Measurements from ENCODE around the gene LIPC. TPM values are rescaled to one million over a fixed set of nuclear protein-coding genes. Genes with fewer than 3 reads are reported as not detected.

Gene LIPC
- polyA plus RNA-seq, 10 donors = 0.23 to 0.69 (median 0.39) TPM

DNA sequence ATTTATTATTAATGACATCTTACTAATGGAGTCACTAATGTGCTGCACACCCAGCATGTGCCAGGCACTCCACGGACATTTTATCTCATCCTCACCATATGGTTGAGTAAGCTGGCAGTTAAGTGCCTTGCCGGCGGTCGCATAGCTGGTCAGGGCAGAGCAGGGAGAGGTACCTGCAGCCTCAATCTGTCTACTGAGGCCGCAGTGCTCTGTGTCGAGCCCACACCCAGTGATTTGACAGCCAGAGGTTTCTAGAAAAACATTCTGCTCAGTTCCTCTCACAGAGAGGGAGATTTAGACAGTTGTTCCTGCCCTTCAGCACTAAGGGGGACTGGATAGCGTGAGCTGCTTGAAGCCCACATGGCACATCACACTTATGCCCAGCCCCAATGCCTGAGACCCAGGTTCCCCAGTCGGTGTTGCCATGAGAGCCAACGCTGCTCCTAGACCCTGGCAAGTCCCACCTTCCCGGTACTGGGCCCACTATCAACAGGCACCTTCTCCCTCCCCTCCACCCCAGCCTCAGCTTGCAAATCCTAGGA is 2.6 kb downstream of the LIPC start:
- no peak for DNase-seq

DNA sequence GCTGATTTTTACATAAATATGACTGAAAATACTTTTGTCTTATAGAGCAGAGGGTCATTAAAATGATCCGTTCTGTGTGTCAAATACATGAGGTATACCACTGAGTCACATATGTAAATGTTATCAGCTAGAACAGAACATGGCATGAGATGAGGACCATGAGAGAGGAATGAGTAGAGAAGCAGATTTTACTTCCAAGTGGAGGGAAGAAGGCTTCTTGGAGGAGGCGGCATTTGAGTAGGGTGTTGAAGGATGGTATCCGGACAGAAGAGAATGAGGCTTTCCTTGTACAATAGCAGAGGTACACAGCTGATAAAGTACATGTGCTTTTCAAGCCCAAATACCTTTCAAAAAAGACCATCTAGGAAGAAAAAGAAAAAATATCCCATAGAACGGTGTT is 4.8 kb downstream of the LIPC start:
- DNase-seq = no peak

DNA sequence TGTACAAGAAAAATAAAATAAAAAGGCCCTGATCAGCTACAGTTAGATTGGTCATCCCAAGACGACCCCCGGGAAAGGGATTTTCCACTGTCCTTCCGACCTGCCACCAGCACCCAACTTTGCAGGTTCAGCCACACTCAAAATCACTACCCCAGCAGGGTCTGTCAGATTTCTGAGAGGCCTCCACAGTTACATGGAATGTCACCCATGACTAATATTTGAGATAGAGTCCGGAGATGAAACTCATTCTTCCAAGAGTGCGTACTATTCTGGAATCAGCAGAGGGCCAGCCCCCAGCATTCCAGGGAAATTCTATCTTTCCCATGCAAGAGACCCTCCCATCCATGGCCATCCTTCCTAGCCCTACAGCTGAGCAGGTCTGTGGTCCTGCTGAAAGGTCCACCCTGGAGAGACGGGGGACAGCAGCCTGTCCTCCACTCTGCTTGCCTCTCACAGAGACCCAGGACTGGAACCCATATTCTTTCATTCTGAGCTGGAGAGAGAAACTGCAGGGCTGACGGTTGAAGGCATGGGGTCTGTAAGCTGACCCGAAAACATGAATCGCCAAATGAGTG is 5.8 kb downstream of the LIPC start:
- DNase-seq = no peak

DNA sequence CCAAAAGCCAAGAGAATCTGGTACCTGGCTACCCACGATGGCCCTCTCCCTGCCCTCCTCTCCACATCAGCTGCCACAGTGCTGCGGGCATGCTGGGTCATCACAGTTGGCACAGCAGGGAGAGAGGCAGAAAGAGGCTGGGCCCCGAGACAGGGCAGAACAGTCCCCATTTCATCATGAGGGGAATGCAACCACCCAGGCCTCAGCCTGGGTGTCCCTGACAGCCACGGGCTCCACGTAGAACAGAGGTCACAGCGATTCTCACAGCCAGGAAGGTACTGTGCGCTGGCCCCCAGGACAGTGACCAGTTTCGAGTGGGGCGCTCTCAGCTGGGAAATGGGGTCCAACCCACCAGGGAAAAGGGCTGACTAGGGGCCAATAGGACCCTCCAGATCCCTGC is 6.3 kb downstream of the LIPC start:
- no peak for DNase-seq

DNA sequence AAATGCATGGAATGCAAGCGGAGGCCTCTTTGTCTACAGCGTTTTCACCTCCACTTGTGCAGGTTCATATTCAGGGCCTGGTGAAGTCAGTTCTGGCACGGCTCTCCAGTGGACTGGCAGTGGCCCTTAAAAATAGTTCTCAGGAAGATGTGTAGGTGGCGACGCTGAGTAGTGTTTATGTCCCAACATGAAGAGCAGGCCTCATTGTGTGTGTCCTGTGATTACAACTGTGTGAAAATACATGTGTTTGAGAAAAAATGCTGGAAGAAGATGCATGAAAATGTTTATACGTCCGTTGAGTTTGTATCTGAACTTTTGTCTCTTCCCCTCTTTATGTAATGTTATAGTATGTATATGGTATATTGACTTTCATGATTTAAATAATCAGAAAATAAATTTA is 7.2 kb downstream of the LIPC start:
- DNase-seq = peak in 1 of 3 donors; percentile 59

DNA sequence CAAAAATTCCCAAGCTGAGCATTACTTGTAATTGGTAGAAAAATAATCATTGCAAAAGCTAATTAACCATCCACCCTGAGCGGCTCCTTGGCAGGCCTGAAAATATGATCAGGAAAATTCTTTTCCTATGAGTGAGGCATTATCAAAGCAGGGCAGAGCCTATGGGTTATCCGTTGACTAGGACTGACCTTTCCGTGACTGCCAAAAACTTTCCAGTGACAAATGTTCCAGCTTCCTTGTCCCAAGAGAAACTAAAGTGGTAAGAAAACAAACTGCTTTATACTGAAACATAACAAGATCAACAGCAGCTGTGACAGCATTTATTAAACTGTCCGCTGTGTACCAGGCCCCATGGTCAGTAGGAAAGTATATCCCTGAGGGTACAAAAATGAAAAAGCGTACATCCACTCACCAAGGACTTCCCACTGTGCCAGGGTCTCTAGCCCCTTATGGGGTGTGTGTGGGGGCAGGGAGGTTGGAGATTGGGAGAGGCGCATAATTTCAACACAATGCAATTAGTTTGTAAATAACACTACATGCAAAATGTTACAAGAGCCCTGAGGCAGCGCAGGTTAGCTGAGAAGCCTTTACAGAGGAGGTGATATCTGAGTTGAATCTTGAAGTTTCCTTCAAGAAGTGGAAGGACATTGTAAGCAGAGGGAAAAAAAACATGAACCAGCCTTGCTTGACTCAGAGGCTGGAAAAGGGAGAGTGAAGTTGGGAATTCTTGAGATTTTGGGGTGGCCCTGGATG is 8.5 kb downstream of the LIPC start:
- peak in 1 of 3 donors; percentile 52 for DNase-seq

DNA sequence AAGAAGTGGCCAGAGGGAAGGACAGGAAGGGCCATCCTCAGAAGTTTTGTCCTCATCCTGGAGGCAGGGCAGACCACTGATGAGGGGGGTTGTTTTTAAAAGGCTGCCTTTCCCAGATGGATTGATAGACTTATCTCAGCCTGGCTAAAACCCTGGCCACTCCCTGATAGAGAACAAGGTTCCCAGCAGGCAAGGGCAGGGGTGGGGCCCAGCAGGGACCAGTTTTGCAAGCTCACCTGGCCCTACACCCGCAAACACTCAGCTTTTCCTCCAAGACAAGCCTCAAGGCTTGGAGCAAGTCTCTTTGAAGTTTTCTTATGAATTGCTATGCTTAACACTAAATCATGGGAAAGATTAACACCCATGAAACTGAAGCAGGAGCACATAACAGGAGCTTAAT is 9.1 kb downstream of the LIPC start:
- DNase-seq = no peak

DNA sequence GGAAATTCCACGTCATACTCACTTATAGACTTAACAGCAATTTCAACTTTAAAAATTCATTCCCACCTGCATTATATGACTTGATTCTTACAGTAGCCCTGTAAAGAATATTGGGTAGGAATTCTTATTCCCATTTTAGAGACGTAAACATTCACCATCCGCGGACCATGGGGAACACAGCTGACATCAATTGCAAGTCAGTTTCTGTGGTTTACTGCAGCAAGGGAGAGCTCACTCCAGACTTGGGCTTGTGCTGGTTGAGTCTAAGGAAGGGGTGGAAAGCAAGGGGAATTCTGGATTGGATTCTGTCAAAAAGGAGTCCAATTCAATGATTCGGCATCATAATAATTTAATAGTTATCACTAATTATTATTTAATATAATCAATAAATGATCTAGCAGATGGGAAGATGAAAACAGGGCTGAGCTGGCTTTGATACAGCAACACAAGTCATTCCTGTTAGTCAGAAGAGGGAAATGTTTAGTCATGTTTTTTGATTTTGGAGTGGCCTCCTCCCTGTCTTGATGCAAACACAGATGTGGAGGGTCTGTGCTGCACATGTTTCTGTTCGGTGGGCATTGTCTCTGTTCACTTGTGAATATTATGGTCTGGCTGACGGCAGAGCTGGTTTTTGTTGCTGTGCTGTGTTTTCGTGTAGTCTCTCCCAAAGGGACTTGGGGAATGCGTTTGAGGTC is 9.7 kb downstream of the LIPC start:
- DNase-seq = peak in 1 of 3 donors; percentile 71

DNA sequence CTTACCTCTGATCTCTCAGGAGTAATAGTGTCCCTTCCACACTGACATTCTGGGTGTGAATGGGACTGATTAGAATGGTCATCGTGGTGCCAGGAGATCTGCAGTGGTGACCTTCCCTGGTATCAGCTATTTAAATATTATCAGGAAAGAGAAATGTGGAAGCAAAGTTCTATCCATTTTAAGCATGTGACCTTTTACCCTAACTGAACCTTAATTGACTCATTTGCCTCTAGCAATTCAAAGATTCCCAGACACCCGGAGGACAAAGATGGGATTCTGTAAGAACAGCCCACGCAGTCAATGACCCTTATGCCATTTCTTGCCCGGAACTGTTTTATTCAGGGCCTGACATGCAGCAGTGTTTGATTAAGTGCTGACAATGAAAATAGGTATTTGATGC is 10.3 kb downstream of the LIPC start:
- no peak for DNase-seq

DNA sequence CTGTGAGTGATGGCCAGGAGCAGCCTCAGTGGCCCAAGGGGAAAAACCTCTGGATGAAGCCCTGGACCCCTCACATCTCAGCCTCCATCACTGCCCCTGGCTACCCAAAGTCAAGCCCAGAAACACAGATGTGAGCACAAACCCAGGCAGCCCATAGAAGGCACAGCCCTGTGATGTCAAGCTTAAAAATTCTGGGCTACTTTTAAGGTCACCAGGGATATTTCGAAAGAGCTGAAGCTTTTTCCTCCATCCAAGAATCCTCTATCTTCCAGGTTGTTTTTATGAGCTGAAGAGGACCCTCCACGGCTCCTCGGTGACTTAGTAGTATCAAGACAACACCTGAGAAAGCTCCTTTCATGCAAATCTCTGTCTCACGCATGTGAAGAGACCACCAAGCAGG is 11.5 kb downstream of the LIPC start:
- no peak for DNase-seq

DNA sequence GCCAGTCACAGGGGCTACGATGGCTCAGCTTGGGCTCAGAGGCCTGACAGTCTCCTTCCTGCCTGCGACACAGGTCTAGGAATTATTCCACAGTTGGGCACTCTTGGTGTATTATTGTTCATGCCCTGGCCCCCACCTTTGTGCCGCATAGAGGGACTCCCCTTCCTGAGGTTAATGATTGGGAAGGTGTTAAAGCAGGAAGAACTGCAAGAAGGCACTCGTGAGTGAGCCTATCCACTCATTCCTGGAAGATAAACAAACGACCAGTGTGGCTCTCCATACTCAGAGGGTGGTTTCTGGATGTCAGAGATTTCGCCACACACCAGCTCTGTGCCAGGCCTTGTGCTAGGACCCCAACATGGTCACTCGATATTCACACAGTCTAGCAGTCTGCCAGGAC is 12.3 kb downstream of the LIPC start:
- DNase-seq = no peak

DNA sequence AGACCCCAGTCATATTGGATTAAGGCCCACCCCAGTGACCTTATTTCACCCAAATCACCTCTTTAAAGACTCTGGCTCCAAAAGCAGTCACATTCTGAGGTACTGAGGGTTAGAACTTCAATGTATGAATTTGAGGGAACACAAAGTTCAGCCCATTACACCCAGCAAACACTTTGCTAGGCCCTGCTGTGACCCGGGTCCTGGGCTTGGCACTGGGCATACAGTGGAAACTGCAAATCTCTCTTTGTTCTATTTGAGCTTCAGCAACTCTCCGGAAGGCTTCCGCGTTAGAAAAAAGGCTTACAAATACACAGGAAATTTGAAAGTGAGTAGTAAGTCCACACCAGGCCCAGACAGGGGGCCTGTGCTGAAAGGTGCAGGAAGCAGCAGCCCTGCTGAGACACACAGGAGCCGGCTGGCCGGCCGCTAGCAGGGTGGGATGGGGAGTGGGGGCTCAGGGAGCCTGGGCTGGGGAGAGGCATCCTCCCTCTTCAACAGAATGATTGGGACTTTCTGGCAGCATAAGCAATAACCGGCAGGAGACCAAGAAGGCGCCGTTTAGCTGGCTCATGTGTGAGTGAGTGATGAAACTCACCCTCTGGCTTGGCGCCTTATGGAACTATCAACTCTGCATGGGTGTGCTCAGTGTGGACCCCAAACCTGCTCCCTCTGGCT is 13.0 kb downstream of the LIPC start:
- DNase-seq = no peak

DNA sequence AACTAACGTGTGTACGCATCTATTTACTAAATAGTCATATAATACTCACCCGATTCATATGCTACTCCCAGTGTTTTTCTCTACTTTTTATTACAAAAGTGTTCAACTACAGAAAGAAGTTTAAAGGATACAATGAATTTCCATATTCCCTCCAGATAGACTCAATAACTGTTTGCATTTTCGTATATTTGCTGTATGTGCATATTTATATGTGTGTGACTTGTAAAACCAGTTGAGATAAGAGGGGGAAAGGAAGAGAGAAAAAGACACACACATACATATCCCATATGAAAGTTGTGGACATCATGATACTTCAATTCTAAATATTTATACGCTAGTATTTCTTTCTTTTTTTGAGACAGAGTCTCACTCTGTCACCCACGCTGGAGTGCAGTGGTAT is 14.1 kb downstream of the LIPC start:
- DNase-seq = no peak

DNA sequence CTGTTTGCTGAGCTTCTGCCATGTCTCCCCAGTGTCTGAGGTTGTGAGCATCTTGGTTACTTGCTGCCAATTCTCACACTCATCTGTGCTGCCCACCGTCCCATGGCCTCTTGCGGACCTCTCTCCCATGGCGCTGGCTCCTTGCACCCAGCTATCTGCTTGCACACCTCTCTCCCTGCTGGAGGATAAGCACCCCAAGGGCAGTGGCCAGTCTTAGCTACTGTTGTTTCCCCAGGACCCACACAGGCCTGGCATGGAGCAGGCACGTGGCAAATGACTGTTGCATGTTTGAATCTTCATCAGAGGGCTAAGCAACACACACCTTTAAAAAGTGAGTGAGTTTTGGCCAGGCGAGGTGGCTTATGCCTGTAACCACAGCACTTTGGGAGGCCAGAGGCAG is 14.7 kb downstream of the LIPC start:
- no peak for DNase-seq

DNA sequence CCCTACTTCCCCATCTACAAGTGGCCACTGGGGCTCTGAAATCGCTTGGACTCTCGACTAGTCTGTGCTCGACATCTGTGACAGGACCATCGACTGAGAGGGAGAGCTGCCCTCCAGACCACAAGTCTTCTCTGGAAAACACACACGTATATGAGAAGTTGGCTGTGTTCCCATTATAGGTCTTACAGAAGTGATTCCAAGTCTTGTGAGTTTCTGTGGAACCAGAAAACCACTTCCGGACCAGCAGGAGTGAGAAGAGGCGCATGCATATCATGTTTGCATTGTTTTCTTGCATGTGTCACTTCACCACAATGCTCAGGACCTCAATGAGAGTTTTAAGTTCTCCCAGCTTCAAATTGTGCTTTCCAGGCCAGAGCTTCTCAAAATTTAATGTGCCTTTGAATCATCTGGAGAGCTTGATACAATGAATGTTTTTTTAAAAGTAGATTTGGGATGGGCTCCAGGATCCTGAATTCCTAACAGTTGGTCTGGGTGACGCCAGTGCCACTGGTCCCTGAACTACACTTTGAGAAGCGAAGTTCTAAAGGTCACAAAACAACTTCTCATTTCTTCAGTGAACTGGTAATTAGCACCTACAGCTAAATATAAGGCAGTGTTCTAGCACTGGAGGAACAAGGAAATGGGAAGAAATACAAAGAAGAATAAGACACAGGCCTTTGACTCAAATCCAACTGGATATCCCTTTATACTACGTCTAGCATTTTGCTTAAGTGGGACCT is 15.7 kb downstream of the LIPC start:
- peak in 2 of 3 donors; percentile 52 to 87 for DNase-seq

DNA sequence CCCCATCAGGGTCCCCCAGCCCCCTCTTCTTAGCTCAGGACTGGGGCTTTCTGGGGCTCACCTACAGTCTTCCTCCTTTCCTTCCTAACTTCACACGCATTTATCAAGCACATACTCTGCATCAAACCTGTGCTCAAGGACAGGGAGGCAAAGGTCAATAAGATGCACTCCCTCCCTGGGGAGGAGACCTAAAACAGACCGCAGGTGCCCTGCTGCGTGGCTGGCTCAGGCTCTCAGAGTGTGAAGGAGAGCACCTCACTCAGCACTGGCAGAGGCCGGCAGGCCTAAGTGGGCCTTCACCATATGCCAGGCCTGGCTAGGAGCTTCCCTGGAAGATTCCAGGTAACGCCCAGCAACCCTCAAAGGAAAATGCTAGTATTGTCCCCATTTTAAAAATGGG is 16.5 kb downstream of the LIPC start:
- DNase-seq = no peak

DNA sequence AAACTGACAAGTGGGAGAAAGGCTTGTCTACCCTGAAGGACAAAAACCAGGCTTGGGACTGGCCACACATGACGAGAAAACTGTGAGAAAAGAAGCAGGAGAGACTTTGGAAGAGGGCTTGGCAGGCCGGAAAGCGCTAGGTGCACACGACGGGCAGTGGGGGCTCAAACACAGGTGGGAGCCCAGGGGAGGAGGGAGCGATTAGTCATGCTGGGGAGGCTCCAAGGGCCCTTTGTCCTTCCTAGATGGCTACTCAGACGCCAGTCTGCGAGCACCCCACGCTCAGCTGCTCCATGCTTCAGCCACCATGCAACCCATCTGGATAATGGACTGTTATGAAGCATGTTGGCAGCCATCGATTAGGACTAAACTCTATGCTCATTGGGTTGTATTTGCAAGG is 17.1 kb downstream of the LIPC start:
- no peak for DNase-seq

DNA sequence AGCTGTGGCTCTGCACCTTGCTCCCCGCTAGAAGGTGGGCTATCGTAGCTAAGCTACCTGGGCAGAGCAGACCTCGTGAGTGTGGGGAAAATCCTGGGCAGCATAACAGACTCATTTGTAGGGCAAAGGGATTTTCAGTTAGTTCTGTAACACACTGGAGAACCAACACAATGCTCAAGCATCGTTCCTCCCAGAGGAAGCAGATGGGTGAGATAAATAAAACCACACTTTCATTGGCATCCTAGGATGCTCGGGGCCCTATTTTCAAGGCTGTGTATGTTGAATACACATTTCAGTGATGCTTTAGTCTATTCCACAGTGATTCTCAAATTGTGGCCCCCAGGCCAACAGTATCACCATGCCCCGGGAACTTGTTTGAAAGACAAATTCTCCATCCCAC is 20.0 kb downstream of the LIPC start:
- no peak for DNase-seq

DNA sequence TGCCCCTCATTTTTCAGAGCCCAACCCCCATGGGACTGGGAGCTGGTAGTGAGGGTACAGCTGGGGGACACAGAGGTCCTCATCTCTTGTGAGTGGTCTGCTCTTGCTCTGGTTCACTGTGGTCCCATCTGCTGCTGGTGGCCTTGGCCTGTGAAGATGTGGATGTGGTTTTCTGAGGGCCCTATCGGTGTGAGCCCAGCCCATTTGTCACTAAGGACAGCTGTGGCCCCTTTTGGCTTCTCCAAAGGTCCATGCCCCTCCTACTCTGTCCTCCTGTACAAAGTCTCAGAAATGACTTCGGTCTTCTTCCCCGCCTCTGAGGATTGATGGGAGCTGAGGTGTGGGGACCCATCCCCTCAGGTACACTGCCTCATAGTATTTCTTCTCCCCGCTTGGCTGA is 21.0 kb downstream of the LIPC start:
- no peak for DNase-seq

DNA sequence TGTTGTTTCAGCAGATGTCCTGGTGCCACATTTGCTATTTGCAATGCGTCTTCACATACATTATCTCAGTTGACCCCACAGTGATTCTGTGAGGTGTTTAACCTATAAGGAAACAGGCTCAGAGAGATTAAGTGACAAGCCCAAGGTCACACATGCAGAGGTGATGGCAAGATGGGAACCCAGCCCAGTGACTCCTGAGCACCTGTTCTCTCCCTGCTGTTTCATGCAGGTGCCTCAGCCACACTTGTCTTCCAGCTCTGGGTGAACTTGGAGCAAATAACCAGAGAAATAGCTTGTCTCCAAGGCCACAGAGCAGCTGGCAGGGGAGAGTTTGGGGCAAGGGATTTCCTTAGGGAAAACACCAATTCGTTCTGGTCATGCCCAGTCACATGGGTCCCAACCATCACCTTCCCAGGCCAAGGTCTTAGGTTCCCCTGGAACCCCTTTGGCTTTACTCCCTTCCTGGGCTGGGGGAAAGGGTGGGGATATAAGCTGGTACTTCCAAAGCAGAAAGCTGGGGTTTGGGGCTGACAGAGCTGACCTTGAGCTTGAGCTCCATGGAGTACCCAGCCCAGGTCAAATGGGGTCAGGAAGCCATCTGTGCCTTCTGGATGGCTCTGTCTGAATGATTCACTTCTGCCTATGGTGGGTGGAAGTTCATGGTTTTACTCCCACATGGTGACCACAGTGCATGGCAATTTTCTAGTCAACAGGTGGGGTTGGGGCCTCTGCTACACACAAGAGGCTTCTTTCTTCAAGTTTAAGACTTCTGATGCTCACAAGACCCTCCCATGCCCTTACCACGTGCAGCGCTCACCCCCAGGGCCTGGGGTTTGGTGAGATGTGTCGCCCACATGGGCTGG is 22.4 kb downstream of the LIPC start:
- no peak for DNase-seq

DNA sequence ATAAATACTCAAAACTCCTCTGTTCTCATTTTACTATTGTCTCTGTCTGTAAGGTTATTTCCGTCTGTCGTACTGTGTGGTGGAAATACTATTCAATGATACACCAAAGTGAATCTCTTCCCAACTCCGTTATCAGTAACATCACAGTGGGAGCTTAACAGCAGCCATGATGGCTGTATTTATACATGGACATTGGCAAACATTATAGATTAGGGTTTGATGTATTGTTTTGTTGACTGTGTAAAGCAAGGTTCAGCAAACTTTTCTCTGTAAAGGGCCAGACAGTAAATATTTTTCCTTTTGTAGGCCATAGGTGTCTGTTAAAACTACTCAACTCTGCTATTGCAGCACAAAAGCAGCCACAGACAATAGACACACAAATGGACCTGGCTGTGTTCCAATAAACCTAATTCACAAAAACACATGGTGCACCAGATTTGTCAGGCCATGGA is 23.2 kb downstream of the LIPC start:
- DNase-seq = no peak
